HEK293 (cell line): Measurements from ENCODE around the gene ZNF521.
A peak's percentile ranks its signal among the peaks of the same experiment; 100 is the strongest.

Experiments used
- MYNN ChIP-seq: fragments of 450-650 bp; formaldehyde crosslinking; IDR thresholded peaks from 2 replicates; pipeline ENCODE4 v1.5.1; 2016; ENCODE audit warnings: missing biosample characterization, missing genetic modification characterization, borderline replicate concordance
- SETDB1 ChIP-seq: IDR thresholded peaks from one replicate; pipeline ENCODE4 v1.6.1; 2017; ENCODE audit warnings: mild to moderate bottlenecking, low read length, moderate library complexity, mixed read lengths; ENCODE audit not compliant: insufficient read length
- ZNF133 ChIP-seq: fragments of 450-650 bp; formaldehyde crosslinking; IDR thresholded peaks from 2 replicates; pipeline ENCODE4 v1.5.1; 2016; ENCODE audit warnings: missing biosample characterization, missing genetic modification characterization
- ZNF148 ChIP-seq: fragments of 450-650 bp; formaldehyde crosslinking; IDR thresholded peaks from 2 replicates; pipeline ENCODE4 v1.5.0; 2017; ENCODE audit warnings: missing biosample characterization, missing genetic modification characterization, borderline replicate concordance
- ZNF16 ChIP-seq: fragments of 450-650 bp; formaldehyde crosslinking; IDR thresholded peaks from 2 replicates; pipeline ENCODE4 v1.5.1; 2016; ENCODE audit warnings: low read depth, missing biosample characterization, missing genetic modification characterization
- ZNF2 ChIP-seq: fragments of 450-650 bp; formaldehyde crosslinking; IDR thresholded peaks from 2 replicates; pipeline ENCODE4 v1.5.1; 2016; ENCODE audit warnings: missing biosample characterization, missing genetic modification characterization
- ZNF214 ChIP-seq: fragments of 450-650 bp; formaldehyde crosslinking; IDR thresholded peaks from 2 replicates; pipeline ENCODE4 v1.5.1; 2017; ENCODE audit warnings: missing biosample characterization, mild to moderate bottlenecking, missing genetic modification characterization, borderline replicate concordance
- ZNF23 ChIP-seq: fragments of 450-650 bp; formaldehyde crosslinking; IDR thresholded peaks from 2 replicates; pipeline ENCODE4 v1.5.1; 2016; ENCODE audit warnings: missing biosample characterization, missing genetic modification characterization, borderline replicate concordance
- ZNF266 ChIP-seq: fragments of 450-650 bp; formaldehyde crosslinking; IDR thresholded peaks from 2 replicates; pipeline ENCODE4 v1.5.1; 2016; ENCODE audit warnings: missing biosample characterization, missing genetic modification characterization, low read depth
- ZNF302 ChIP-seq: fragments of 450-650 bp; formaldehyde crosslinking; IDR thresholded peaks from 2 replicates; pipeline ENCODE4 v1.5.1; 2016; ENCODE audit warnings: missing biosample characterization, missing genetic modification characterization, low read depth
- ZNF426 ChIP-seq: fragments of 450-650 bp; formaldehyde crosslinking; IDR thresholded peaks from 2 replicates; pipeline ENCODE4 v1.5.1; 2017; ENCODE audit warnings: missing biosample characterization, missing genetic modification characterization, mild to moderate bottlenecking, inconsistent platforms, moderate library complexity
- ZNF549 ChIP-seq: fragments of 450-650 bp; IDR thresholded peaks from 2 replicates; pipeline ENCODE4 v1.5.1; 2018; ENCODE audit warnings: missing biosample characterization, missing genetic modification characterization, mild to moderate bottlenecking, inconsistent platforms, moderate library complexity
- ZNF555 ChIP-seq: fragments of 450-650 bp; formaldehyde crosslinking; conservative IDR thresholded peaks from 2 replicates; pipeline ENCODE4 v1.5.1; 2017; ENCODE audit warnings: missing biosample characterization, mild to moderate bottlenecking, missing genetic modification characterization, inconsistent platforms
- ZNF558 ChIP-seq: fragments of 450-650 bp; formaldehyde crosslinking; IDR thresholded peaks from 2 replicates; pipeline ENCODE4 v1.5.1; 2016; ENCODE audit warnings: missing biosample characterization, missing genetic modification characterization
- ZNF623 ChIP-seq: fragments of 450-650 bp; formaldehyde crosslinking; IDR thresholded peaks from 2 replicates; pipeline ENCODE4 v1.5.1; 2016; ENCODE audit warnings: missing biosample characterization, missing genetic modification characterization
- ZNF660 ChIP-seq: fragments of 450-650 bp; IDR thresholded peaks from 2 replicates; pipeline ENCODE4 v1.5.1; 2018; ENCODE audit warnings: missing biosample characterization, mild to moderate bottlenecking, missing genetic modification characterization
- TF ChIP-seq, protein P1 (sequence below): fragments of 450-650 bp; formaldehyde crosslinking; IDR thresholded peaks from 2 replicates; pipeline ENCODE4 v1.5.1; 2016; ENCODE audit warnings: missing biosample characterization, missing genetic modification characterization
- TF ChIP-seq, protein P2 (sequence below): fragments of 450-650 bp; formaldehyde crosslinking; IDR thresholded peaks from 2 replicates; pipeline ENCODE4 v1.5.1; 2016; ENCODE audit warnings: missing biosample characterization, missing genetic modification characterization
- TF ChIP-seq, protein P3 (sequence below): fragments of 450-650 bp; formaldehyde crosslinking; IDR thresholded peaks from 2 replicates; pipeline ENCODE4 v1.5.1; 2017; ENCODE audit warnings: missing biosample characterization, missing genetic modification characterization
- TF ChIP-seq, protein P4 (sequence below): fragments of 450-650 bp; formaldehyde crosslinking; IDR thresholded peaks from 2 replicates; pipeline ENCODE4 v1.5.1; 2016; ENCODE audit warnings: missing biosample characterization, missing genetic modification characterization
- TF ChIP-seq, protein P5 (sequence below): fragments of 450-650 bp; formaldehyde crosslinking; IDR thresholded peaks from 2 replicates; pipeline ENCODE4 v1.5.1; 2016; ENCODE audit warnings: missing biosample characterization, missing genetic modification characterization
- TF ChIP-seq, protein P6 (sequence below): fragments of 450-650 bp; formaldehyde crosslinking; IDR thresholded peaks from 2 replicates; pipeline ENCODE4 v1.5.1; 2016; ENCODE audit warnings: missing biosample characterization, missing genetic modification characterization, low read depth

ZNF521 gene

DNA sequence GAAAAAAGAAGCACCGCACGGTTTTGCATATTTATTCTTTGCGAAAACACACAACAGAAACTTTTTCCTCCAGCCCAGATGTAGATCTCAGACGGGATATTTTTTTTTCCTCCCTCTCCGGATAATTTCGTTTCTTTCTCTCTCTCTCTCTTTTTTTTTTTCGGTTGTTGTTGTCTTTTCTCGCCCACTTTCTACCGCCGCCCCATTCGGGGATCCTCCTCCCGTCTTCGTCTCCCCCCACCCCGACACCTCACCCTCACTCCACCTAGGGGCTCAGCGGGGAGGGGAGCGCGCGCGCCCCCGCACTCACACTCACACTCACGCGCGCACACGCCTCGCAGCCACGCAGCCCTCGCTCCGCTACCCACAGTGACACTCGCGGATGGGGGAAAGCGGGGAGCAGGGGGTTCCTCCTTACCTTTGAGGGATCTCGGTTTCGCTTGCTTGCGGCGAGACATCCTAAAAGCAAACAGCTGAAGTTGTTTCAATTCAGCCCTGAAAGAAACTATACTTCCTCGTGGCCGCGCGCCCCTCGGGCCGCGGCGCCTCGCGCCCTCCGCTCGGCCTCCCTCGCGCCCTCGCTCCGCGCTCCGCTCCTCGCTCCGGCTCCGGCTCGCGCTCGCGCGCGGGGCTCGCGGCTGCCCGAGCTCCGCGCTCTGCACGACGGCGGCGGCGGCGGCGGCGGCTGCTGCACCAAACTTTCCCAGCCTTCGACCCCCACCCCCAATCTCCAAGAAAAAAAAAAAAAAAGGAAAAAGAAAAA, 1.3 kb downstream of the ZNF521 start (continued):
- TF ChIP-seq, protein P1, sequence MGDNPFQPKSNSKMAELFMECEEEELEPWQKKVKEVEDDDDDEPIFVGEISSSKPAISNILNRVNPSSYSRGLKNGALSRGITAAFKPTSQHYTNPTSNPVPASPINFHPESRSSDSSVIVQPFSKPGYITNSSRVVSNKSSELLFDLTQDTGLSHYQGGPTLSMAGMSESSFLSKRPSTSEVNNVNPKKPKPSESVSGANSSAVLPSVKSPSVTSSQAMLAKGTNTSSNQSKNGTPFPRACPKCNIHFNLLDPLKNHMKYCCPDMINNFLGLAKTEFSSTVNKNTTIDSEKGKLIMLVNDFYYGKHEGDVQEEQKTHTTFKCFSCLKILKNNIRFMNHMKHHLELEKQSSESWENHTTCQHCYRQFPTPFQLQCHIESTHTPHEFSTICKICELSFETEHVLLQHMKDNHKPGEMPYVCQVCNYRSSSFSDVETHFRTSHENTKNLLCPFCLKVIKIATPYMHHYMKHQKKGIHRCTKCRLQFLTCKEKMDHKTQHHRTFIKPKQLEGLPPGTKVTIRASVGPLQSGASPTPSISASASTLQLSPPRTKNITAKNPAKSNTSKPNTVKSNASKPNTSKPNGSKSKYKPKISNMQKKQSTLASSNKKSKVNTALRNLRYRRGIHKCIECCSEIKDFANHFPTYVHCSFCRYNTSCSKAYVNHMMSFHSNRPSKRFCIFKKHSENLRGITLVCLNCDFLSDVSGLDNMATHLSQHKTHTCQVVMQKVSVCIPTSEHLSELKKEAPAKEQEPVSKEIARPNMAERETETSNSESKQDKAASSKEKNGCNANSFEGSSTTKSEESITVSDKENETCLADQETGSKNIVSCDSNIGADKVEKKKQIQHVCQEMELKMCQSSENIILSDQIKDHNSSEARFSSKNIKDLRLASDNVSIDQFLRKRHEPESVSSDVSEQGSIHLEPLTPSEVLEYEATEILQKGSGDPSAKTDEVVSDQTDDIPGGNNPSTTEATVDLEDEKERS: peak; percentile 27; the same call in 1 of the 2 replicates
- no peak for TF ChIP-seq MYNN (tag by site-specific recombination)
- TF ChIP-seq, protein P2, sequence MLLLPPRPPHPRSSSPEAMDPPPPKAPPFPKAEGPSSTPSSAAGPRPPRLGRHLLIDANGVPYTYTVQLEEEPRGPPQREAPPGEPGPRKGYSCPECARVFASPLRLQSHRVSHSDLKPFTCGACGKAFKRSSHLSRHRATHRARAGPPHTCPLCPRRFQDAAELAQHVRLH (tag by site-specific recombination): 0 out of 2 replicates have a peak, but pooled peaks have one; percentile 33
- TF ChIP-seq, protein P3, sequence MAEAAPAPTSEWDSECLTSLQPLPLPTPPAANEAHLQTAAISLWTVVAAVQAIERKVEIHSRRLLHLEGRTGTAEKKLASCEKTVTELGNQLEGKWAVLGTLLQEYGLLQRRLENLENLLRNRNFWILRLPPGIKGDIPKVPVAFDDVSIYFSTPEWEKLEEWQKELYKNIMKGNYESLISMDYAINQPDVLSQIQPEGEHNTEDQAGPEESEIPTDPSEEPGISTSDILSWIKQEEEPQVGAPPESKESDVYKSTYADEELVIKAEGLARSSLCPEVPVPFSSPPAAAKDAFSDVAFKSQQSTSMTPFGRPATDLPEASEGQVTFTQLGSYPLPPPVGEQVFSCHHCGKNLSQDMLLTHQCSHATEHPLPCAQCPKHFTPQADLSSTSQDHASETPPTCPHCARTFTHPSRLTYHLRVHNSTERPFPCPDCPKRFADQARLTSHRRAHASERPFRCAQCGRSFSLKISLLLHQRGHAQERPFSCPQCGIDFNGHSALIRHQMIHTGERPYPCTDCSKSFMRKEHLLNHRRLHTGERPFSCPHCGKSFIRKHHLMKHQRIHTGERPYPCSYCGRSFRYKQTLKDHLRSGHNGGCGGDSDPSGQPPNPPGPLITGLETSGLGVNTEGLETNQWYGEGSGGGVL: peak; percentile 98
- no peak for TF ChIP-seq ZNF133 (tag by site-specific recombination)
- no peak for TF ChIP-seq ZNF555
- no peak for TF ChIP-seq ZNF214 (tag by site-specific recombination)
- TF ChIP-seq, protein P4, sequence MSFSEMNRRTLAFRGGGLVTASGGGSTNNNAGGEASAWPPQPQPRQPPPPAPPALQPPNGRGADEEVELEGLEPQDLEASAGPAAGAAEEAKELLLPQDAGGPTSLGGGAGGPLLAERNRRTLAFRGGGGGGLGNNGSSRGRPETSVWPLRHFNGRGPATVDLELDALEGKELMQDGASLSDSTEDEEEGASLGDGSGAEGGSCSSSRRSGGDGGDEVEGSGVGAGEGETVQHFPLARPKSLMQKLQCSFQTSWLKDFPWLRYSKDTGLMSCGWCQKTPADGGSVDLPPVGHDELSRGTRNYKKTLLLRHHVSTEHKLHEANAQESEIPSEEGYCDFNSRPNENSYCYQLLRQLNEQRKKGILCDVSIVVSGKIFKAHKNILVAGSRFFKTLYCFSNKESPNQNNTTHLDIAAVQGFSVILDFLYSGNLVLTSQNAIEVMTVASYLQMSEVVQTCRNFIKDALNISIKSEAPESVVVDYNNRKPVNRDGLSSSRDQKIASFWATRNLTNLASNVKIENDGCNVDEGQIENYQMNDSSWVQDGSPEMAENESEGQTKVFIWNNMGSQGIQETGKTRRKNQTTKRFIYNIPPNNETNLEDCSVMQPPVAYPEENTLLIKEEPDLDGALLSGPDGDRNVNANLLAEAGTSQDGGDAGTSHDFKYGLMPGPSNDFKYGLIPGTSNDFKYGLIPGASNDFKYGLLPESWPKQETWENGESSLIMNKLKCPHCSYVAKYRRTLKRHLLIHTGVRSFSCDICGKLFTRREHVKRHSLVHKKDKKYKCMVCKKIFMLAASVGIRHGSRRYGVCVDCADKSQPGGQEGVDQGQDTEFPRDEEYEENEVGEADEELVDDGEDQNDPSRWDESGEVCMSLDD (tag by site-specific recombination): peak; percentile 96
- no peak for TF ChIP-seq ZNF266 (tag by site-specific recombination)
- TF ChIP-seq ZNF549 (tag by site-specific recombination): no peak
- TF ChIP-seq, protein P5, sequence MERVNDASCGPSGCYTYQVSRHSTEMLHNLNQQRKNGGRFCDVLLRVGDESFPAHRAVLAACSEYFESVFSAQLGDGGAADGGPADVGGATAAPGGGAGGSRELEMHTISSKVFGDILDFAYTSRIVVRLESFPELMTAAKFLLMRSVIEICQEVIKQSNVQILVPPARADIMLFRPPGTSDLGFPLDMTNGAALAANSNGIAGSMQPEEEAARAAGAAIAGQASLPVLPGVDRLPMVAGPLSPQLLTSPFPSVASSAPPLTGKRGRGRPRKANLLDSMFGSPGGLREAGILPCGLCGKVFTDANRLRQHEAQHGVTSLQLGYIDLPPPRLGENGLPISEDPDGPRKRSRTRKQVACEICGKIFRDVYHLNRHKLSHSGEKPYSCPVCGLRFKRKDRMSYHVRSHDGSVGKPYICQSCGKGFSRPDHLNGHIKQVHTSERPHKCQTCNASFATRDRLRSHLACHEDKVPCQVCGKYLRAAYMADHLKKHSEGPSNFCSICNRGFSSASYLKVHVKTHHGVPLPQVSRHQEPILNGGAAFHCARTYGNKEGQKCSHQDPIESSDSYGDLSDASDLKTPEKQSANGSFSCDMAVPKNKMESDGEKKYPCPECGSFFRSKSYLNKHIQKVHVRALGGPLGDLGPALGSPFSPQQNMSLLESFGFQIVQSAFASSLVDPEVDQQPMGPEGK (tag by site-specific recombination): peak; percentile 87
- TF ChIP-seq ZNF23 (tag by site-specific recombination): no peak
- no peak for TF ChIP-seq ZNF302
- TF ChIP-seq SETDB1: no peak
- TF ChIP-seq ZNF2 (tag by site-specific recombination): no peak
- TF ChIP-seq ZNF16 (tag by site-specific recombination): no peak
- no peak for TF ChIP-seq ZNF623 (tag by site-specific recombination)
- TF ChIP-seq ZNF426 (tag by site-specific recombination): no peak
- TF ChIP-seq ZNF148: no peak
- TF ChIP-seq ZNF558: no peak
- TF ChIP-seq ZNF660: no peak
- TF ChIP-seq, protein P6, sequence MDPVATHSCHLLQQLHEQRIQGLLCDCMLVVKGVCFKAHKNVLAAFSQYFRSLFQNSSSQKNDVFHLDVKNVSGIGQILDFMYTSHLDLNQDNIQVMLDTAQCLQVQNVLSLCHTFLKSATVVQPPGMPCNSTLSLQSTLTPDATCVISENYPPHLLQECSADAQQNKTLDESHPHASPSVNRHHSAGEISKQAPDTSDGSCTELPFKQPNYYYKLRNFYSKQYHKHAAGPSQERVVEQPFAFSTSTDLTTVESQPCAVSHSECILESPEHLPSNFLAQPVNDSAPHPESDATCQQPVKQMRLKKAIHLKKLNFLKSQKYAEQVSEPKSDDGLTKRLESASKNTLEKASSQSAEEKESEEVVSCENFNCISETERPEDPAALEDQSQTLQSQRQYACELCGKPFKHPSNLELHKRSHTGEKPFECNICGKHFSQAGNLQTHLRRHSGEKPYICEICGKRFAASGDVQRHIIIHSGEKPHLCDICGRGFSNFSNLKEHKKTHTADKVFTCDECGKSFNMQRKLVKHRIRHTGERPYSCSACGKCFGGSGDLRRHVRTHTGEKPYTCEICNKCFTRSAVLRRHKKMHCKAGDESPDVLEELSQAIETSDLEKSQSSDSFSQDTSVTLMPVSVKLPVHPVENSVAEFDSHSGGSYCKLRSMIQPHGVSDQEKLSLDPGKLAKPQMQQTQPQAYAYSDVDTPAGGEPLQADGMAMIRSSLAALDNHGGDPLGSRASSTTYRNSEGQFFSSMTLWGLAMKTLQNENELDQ: no peak
